Brain microvascular endothelial cell (primary cell): ENCODE data around the gene SLC45A1.
A peak's percentile ranks its signal among the peaks of the same experiment; 100 is the strongest.

Experiments used
- DNase-seq: peaks from one replicate; pipeline ENCODE4 v3.0.0-alpha.2; 2020
- H3K27ac ChIP-seq: fragments of 250-450 bp; sonication (Bioruptor Pico); 2 replicates; pipeline ENCODE4 v1.5.1; 2020; ENCODE audit warnings: mild to moderate bottlenecking, moderate library complexity
- H3K27me3 ChIP-seq: fragments of 250-450 bp; sonication (Bioruptor Pico); replicated peaks from 2 replicates; pipeline ENCODE4 v1.5.1; 2020; ENCODE audit warnings: mild to moderate bottlenecking
- H3K36me3 ChIP-seq: fragments of 250-450 bp; sonication (Bioruptor Pico); replicated peaks from 2 replicates; pipeline ENCODE4 v1.5.1; 2020; ENCODE audit warnings: mild to moderate bottlenecking
- H3K4me3 ChIP-seq: 2 replicates; pipeline ENCODE4 v1.5.1; 2011; ENCODE audit warnings: low read depth, mild to moderate bottlenecking, control low read depth, low read length, moderate library complexity
- CTCF ChIP-seq: IDR thresholded peaks from 2 replicates; pipeline ENCODE4 v1.5.1; 2011; ENCODE audit warnings: low read depth, mild to moderate bottlenecking, moderate library complexity, low read length, control low read depth, inconsistent platforms; ENCODE audit errors: missing control alignments
- in situ Hi-C: cut with HindIII; loops from 2 replicates; pipeline ENCODE4 v1.10.0; 2017; ENCODE audit warnings: low sequenced_read_pairs, low pct_ligation_motif_present

The SLC45A1 gene

GRCh38 chr1:8368956-8369639 lies 51.2 kb downstream of the SLC45A1 start:
- Histone ChIP-seq H3K36me3 (peaks cover 24% of the 10 kb centered on the region), H3K27ac (no peak overlapping the region)
- DNase-seq = no peak

GRCh38 chr1:8370046-8370881 lies 52.4 kb downstream of the SLC45A1 start:
- in situ Hi-C loops = no loop called here
- no peak for TF ChIP-seq CTCF
- DNase-seq = peak; percentile 57
- Histone ChIP-seq H3K27ac (peak overlapping the region; percentile 8), H3K36me3 (peaks cover 15% of the 10 kb centered on the region), H3K27me3 (no peaks in the 10 kb centered on the region), H3K4me3 (no peak overlapping the region)

More at GRCh38 chr1:8368956-8369639, 51.2 kb downstream of the SLC45A1 start:
- Histone ChIP-seq H3K4me3 (no peak overlapping the region), H3K27me3 (no peaks in the 10 kb centered on the region)
- in situ Hi-C loops = no loop called here
- no peak for TF ChIP-seq CTCF

- no peak for DNase-seq
Observed at GRCh38 chr1:8370905-8371315, 53.0 kb downstream of the SLC45A1 start.

GRCh38 chr1:8371372-8371991 lies 53.6 kb downstream of the SLC45A1 start:
- Histone ChIP-seq H3K27ac (peak overlapping the region; percentile 8), H3K36me3 (peaks cover 3% of the 10 kb centered on the region), H3K27me3 (no peaks in the 10 kb centered on the region), H3K4me3 (no peak overlapping the region)
- TF ChIP-seq CTCF = no peak
- DNase-seq = no peak
- in situ Hi-C loops = no loop called here

More at GRCh38 chr1:8370905-8371315, 53.0 kb downstream of the SLC45A1 start:
- in situ Hi-C loops = no loop called here
- H3K4me3 ChIP-seq = no peak overlapping the region
- TF ChIP-seq CTCF = no peak
- no peaks in the 10 kb centered on the region for H3K27me3 ChIP-seq
- H3K27ac ChIP-seq = peak overlapping the region; percentile 8
- peaks cover 9% of the 10 kb centered on the region for H3K36me3 ChIP-seq

- H3K27me3 ChIP-seq = no peaks in the 10 kb centered on the region
- H3K4me3 ChIP-seq = no peak overlapping the region
- H3K27ac ChIP-seq = peak overlapping the region; percentile 77
- no peak for DNase-seq
- in situ Hi-C loops = no loop called here
- no peaks in the 10 kb centered on the region for H3K36me3 ChIP-seq
- TF ChIP-seq CTCF = no peak
Observed at GRCh38 chr1:8373125-8373524, 55.2 kb downstream of the SLC45A1 start.
